Astrocyte (in vitro differentiated cells and primary cell): ENCODE measurements around the gene SPTB. TPM values are rescaled to one million over a fixed set of nuclear protein-coding genes. Genes with fewer than 3 reads are reported as not detected.

Experiments
- DNase-seq: peaks from one replicate; pipeline ENCODE4 v3.0.0-alpha.2; 2010; ENCODE audit warnings: low read depth
- FAIRE-seq: peaks from 2 replicates; lab custom pipeline; 2011; peaks lifted over from hg19 to GRCh38; lab: Jason Lieb, UNC
- H2AFZ ChIP-seq: 2 replicates; pipeline ENCODE4 v1.6.0; 2012; ENCODE audit warnings: low read depth, low read length, inconsistent platforms
- H3K27ac ChIP-seq: 2 replicates; pipeline ENCODE4 v1.5.1; 2011; ENCODE audit warnings: low read depth, low read length, inconsistent platforms
- H3K27me3 ChIP-seq: 2 replicates; pipeline ENCODE4 v1.6.0; 2011; ENCODE audit warnings: low read length, inconsistent platforms; ENCODE audit not compliant: insufficient read depth
- H3K36me3 ChIP-seq: 2 replicates; pipeline ENCODE4 v1.5.1; 2011; ENCODE audit warnings: low read length, inconsistent platforms; ENCODE audit not compliant: insufficient read depth
- H3K4me1 ChIP-seq: 2 replicates; pipeline ENCODE4 v1.5.1; 2011; ENCODE audit warnings: low read length, inconsistent platforms; ENCODE audit not compliant: insufficient read depth
- H3K4me2 ChIP-seq: 2 replicates; pipeline ENCODE4 v1.6.0; 2012; ENCODE audit warnings: low read length, inconsistent platforms
- H3K4me3 ChIP-seq: 2 replicates; pipeline ENCODE4 v1.5.1; 2011; ENCODE audit warnings: low read depth, mild to moderate bottlenecking, low read length, inconsistent platforms; ENCODE audit not compliant: insufficient read depth
- H3K79me2 ChIP-seq: 2 replicates; pipeline ENCODE4 v1.6.0; 2012; ENCODE audit warnings: mild to moderate bottlenecking, low read length, inconsistent platforms; ENCODE audit not compliant: insufficient read depth
- H3K9ac ChIP-seq: 2 replicates; pipeline ENCODE4 v1.6.0; 2012; ENCODE audit warnings: mild to moderate bottlenecking, low read length, inconsistent platforms
- H3K9me3 ChIP-seq: 2 replicates; pipeline ENCODE4 v1.5.1; 2012; ENCODE audit warnings: low read depth, mild to moderate bottlenecking, low read length, inconsistent platforms; ENCODE audit not compliant: insufficient read depth
- H4K20me1 ChIP-seq: 2 replicates; pipeline ENCODE4 v1.6.0; 2012; ENCODE audit warnings: low read length, inconsistent platforms; ENCODE audit not compliant: insufficient read depth
- H3K27ac Mint-ChIP-seq: one replicate; pipeline ENCODE4 v1.8.0; 2021; ENCODE audit warnings: mild to moderate bottlenecking, mixed read lengths; ENCODE audit not compliant: unreplicated experiment
- H3K27me3 Mint-ChIP-seq: one replicate; pipeline ENCODE4 v1.8.0; 2021; ENCODE audit warnings: low read depth, mixed read lengths; ENCODE audit not compliant: unreplicated experiment
- H3K36me3 Mint-ChIP-seq: one replicate; pipeline ENCODE4 v1.8.0; 2021; ENCODE audit warnings: low read depth, mixed read lengths; ENCODE audit not compliant: unreplicated experiment
- H3K4me1 Mint-ChIP-seq: one replicate; pipeline ENCODE4 v1.8.0; 2021; ENCODE audit warnings: low read depth, mixed read lengths; ENCODE audit not compliant: unreplicated experiment
- H3K4me3 Mint-ChIP-seq: one replicate; pipeline ENCODE4 v1.8.0; 2021; ENCODE audit warnings: mild to moderate bottlenecking, moderate library complexity, mixed read lengths; ENCODE audit not compliant: unreplicated experiment
- H3K9me3 Mint-ChIP-seq: one replicate; pipeline ENCODE4 v1.8.0; 2021; ENCODE audit warnings: mild to moderate bottlenecking, mixed read lengths; ENCODE audit not compliant: unreplicated experiment
- CTCF ChIP-seq: IDR thresholded peaks from 2 replicates; pipeline ENCODE4 v1.5.1; 2011; ENCODE audit warnings: low read depth, mild to moderate bottlenecking, inconsistent platforms, low read length, moderate library complexity; ENCODE audit not compliant: insufficient read depth
- EZH2 ChIP-seq: IDR thresholded peaks from 2 replicates; pipeline ENCODE4 v1.6.1; 2012; ENCODE audit warnings: mild to moderate bottlenecking, low read length, inconsistent platforms; ENCODE audit not compliant: insufficient read depth
- total RNA-seq: library from RNA; stranded (reverse); gene quantifications from 2 replicates; pipeline ENCODE4 v1.2.1, GENCODE V29; 2021

Gene SPTB
- total RNA-seq, 1 donor from 2014 or later, result 0.32 TPM

DNA sequence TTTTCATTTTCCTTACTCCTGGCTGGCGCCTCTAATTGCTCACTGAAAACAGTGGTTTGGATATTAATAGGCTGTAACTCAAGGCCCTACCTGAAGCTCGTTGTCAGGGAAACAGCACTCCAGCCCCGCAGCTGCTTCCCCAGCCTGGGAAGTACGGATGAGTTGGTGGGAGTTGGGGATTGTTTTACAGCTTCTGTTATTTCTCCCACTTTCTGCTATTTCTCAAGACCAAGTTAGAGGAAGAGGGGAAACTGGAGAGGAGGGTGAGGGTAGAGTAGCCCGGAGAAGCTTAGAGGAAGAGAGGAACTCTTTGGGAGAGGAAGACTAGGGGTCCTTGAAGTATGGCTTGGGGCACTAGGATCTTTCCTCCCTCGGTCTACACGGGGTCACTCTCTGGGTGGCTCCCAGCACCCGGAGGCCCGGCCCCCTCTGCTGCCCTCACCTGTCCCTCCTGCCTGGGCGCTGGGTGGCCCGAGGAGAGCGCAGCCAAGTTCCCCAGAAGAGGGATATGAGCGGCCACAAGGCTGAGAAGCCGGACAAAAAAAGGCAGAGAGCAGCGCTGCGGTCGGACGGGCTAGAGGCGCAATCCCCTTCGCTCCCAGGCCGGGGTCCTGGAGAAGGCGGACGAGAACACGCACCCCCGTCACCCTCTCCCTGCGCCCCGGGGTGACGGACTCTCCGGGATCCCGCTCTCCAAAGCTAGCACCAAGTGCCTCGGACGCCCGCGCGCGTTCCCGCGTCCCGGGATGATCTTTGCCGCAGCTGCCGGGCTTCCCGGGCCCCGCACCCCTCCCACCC, 671 bp downstream of the SPTB start:
- H4K20me1 ChIP-seq, result no peaks in the 10 kb centered on the region
- H3K36me3 ChIP-seq, result no peaks in the 10 kb centered on the region
- no peak overlapping the region for H3K27ac ChIP-seq
- H3K79me2 ChIP-seq, result no peaks in the 10 kb centered on the region
- H3K4me2 ChIP-seq, result peak overlapping the region; percentile 83
- H3K27me3 Mint-ChIP-seq, result peaks cover 64% of the 10 kb centered on the region
- DNase-seq (no peak), FAIRE-seq (no peak)
- H3K27me3 ChIP-seq, result peaks cover 77% of the 10 kb centered on the region
- no peaks in the 10 kb centered on the region for H3K9me3 ChIP-seq
- no peaks in the 10 kb centered on the region for H3K4me1 Mint-ChIP-seq
- no peaks in the 10 kb centered on the region for H3K9me3 Mint-ChIP-seq
- no peaks in the 10 kb centered on the region for H3K4me1 ChIP-seq
- H3K27ac Mint-ChIP-seq, result no peak overlapping the region
- H3K4me3 ChIP-seq, result no peak overlapping the region
- no peak overlapping the region for H3K9ac ChIP-seq
- TF ChIP-seq EZH2 (peak; percentile 81), CTCF (no peak)
- no peaks in the 10 kb centered on the region for H3K36me3 Mint-ChIP-seq
- peak overlapping the region; percentile 35 for H2AFZ ChIP-seq
- peak overlapping the region; percentile 73 for H3K4me3 Mint-ChIP-seq

DNA sequence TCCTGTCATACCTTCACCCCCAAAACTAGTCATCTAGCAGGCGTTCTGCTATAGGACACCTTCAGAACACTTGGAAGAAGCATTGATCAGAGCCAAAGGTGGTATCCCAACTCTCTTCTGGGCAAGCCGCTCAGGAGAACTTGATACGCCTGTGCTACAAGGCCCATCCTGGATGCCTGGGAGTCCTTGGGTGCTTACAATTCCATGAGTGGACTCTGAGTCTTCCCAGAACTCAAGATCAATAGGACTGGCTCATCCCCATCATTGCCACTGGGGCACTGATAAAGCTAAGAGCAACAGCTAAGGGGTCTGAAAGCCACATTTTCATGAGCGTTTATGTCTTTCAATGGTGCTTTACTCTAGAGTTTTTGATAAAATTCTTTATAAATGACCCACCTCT, 1.9 kb downstream of the SPTB start:
- Histone ChIP-seq H3K4me2 (no peak overlapping the region), H3K79me2 (no peaks in the 10 kb centered on the region), H3K9ac (no peak overlapping the region), H3K4me1 (no peaks in the 10 kb centered on the region), H4K20me1 (no peaks in the 10 kb centered on the region), H3K27me3 (peaks cover 71% of the 10 kb centered on the region), H3K4me3 (no peak overlapping the region), H3K36me3 (no peaks in the 10 kb centered on the region), H2AFZ (no peak overlapping the region), H3K9me3 (no peaks in the 10 kb centered on the region), H3K27ac (no peak overlapping the region)
- peaks cover 3% of the 10 kb centered on the region for H3K9me3 Mint-ChIP-seq
- DNase-seq (no peak), FAIRE-seq (no peak)
- H3K4me3 Mint-ChIP-seq, result no peak overlapping the region
- TF ChIP-seq CTCF (no peak), EZH2 (no peak)
- H3K27ac Mint-ChIP-seq, result no peak overlapping the region
- H3K36me3 Mint-ChIP-seq, result no peaks in the 10 kb centered on the region
- peaks cover 58% of the 10 kb centered on the region for H3K27me3 Mint-ChIP-seq
- no peaks in the 10 kb centered on the region for H3K4me1 Mint-ChIP-seq

DNA sequence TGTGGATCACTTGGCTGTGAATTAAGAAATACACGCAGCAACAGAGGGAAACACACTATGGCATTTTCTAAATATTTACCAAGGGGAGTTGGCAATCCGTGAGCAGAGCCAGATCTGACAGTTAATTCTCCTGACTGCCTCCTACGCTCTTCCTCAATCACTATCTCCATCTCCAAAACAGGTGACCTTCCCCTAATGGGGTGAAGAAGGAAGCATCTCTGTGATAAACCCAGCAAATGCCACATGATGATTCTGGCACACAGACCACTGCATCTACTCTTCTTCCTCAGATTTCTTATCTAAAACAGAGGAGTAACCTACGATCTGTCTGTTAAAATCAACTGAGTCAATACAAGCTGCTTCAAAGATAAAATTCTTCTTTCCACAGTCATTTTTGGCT, 4.4 kb downstream of the SPTB start:
- H3K79me2 ChIP-seq, result no peaks in the 10 kb centered on the region
- Mint-ChIP-seq H3K36me3 (peaks cover 4% of the 10 kb centered on the region), H3K4me3 (no peak overlapping the region), H3K27me3 (peaks cover 40% of the 10 kb centered on the region), H3K27ac (no peak overlapping the region), H3K4me1 (no peaks in the 10 kb centered on the region), H3K9me3 (peaks cover 10% of the 10 kb centered on the region)
- no peak for TF ChIP-seq EZH2
- TF ChIP-seq CTCF, result no peak
- no peak overlapping the region for H3K9ac ChIP-seq
- peaks cover 4% of the 10 kb centered on the region for H3K9me3 ChIP-seq
- no peaks in the 10 kb centered on the region for H4K20me1 ChIP-seq
- FAIRE-seq (no peak), DNase-seq (no peak)
- no peaks in the 10 kb centered on the region for H3K36me3 ChIP-seq
- H3K4me2 ChIP-seq, result no peak overlapping the region
- H3K27ac ChIP-seq, result no peak overlapping the region
- H3K27me3 ChIP-seq, result peaks cover 55% of the 10 kb centered on the region
- H3K4me1 ChIP-seq, result no peaks in the 10 kb centered on the region
- no peak overlapping the region for H2AFZ ChIP-seq
- no peak overlapping the region for H3K4me3 ChIP-seq
